ENCODE results near the gene YARS1.
"Not testable (repeated sequence)": the region's sequence is repeated elsewhere in the genome, so short reads cannot be mapped to it uniquely, and the experiment has no call there.

The YARS1 gene

DNA sequence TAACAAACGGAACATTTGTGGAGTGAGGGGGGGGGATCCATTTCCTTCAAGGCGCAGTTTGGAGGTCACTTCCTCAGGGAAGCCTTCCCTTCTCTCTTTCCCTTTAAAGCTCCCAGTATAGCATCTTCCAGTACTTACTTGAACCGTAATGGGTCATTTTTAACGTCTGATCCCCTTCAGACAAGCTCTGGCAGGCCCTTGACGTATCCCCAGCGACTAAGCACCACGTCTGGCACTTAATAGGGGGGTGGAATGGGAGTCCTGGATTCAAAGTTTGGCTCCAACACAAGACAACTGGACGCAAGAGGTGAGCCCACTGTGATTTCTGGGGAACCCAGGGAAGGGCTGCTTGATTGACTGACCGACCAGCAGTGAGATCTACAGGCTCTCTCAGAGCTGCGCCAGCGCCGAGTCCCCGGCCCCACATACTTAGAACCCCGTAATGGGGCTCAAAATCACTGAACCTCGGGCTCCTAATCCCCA, 441 bp downstream of the YARS1 start:
- peak; percentile 16 to 36 for DNase-seq

- DNase-seq: peak; percentile 12 to 19
Observed at GRCh38 chr1:32813941-32814739, 3.0 kb downstream of the YARS1 start.

- no peak for DNase-seq
Observed at GRCh38 chr1:32811917-32812316, 5.2 kb downstream of the YARS1 start.

- DNase-seq: no peak
Observed at GRCh38 chr1:32811265-32811664, 5.9 kb downstream of the YARS1 start.

GRCh38 chr1:32810358-32810757, 6.8 kb downstream of the YARS1 start:
- DNase-seq: no peak

DNA sequence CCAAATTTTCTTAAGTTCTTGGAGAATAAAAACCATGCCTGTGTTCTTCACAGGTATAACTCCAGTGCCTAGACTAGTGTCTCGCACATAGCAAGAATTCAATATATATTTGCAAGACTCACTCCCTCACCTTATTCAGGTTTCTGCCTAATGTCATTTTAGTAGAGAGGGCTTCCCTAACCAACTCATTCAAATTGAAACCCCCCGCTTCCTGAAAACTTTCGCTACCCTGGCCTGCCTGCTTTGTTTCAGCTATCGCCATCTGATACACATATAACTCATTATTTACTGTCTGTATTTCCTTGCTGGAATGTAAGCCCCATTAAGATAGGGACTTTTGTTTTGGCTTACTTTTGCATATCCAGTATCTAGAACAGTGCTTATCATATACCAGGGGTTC, 8.6 kb downstream of the YARS1 start:
- DNase-seq: no peak

DNA sequence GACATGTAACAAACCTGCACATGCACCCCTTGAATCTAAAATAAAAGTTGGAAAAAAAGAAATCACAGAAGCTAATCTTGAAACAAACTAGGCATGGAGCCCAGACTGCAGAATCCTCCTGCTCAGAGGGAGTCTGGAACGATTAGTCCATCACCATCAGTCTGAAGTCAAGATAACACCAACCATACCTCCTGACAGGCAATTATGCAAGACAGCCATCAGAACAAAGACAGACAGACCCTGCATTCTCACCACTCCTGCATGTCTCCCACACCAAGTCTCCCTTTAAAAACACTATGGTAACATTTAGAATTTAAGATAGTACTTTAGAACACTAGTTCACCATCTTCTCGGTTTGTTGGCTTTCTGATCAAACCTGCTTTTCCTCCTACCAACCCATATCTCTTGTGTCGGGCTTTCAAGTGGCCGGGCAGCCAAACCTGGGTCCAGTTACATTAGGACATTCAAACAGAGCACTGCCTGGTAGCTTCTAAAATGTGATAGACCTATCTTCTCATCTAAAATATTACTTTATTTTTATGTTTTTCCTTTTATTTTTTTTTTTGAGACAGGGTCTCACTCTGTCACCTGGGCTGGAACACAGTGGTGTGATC, 10.1 kb downstream of the YARS1 start:
- no peak for DNase-seq

DNA sequence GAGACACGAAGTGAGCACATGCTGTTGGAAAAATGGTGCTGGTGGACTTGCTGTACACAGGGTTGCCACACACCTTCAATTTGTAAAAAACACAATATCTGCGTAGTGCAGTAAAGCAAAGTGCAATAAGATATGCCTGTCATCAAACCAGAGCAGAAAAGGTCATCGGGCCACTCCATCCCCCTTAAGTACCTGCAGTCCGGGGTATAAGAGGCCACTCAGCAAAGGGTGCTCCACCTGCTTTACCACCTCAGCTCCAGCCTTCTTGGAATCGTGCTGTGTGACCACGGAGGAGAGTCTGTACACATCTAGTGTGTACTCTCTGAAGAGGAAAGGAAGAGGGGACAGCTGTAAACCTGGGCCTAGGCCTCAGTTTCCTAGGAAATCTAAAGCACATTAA, 10.9 kb downstream of the YARS1 start:
- DNase-seq: no peak

DNA sequence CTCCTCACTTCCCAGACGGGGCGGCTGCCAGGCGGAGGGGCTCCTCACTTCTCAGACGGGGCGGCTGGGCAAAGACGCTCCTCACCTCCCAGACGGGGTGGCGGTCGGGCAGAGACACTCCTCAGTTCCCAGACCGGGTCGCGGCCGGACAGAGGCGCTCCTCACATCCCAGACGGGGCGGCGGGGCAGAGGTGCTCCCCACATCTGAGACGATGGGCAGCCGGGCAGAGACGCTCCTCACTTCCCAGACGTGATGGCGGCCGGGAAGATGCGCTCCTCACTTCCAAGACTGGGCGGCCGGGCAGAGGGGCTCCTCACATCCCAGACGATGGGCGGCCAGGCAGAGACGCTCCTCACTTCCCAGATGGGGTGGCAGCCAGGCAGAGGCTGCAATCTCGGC, 12.7 kb downstream of the YARS1 start:
- not testable (repeated sequence) for DNase-seq

DNA sequence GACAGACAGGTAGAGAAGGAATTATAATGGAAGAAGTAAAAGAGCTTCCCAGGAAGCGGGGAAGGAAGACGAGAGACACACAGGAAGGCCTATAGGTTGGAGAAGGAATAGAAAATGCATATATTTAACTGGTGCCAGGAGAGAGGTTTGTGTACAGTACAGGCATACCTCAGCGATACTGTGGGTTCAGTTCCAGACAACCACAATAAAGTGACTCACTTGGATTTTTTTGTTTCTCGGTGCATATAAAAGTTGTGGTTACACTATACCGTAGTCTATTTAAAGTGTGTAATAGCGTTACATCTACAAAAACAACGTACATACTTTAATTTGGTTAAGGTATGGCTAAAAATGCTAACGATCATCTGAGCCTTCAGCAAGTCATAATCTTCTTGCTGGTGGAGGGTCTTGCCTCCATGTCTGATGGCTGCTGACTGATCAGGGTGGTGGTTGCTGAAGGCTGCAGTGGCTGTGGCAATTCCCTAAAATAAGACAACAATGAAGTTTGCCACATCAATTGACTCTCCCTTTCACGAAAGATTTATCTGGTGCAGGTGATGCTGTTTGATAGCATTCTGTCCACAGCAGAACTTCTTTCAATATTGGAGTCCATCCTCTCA, 16.0 kb downstream of the YARS1 start:
- DNase-seq: no peak

DNA sequence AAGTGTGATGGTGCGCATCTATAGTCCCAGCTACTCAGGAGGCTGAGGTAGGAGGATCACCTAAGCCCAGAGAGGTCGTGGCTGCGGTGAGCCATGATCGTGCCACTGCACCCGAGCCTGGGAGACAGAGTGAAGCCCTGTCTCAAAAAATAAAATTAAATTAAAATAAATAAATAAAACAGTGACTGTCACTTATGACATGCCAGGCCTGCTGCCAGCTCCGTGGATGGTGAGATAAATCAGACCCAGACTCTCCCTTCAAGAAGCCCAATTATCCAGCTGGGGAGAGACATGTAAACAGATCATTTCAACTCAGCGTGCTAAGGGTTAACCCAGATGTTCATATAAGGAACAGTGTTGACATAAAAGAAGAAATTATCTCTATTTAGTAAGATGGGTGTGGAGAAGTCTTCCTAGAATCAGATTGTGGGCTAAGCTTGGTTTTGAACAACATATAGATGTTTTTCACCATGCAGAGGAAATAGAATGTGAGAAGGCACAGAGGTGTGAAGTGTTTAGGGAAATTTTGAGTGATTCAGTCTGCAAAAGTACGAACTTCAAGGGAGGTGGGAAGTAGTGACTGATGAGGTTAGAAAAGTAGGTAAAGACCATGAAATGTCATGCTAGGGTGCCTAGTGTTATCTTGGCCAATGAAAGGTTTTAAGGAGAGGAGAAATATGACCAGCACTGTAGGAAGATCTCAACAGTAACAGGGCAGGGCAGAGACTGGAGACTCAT, 18.3 kb downstream of the YARS1 start:
- DNase-seq: no peak

DNA sequence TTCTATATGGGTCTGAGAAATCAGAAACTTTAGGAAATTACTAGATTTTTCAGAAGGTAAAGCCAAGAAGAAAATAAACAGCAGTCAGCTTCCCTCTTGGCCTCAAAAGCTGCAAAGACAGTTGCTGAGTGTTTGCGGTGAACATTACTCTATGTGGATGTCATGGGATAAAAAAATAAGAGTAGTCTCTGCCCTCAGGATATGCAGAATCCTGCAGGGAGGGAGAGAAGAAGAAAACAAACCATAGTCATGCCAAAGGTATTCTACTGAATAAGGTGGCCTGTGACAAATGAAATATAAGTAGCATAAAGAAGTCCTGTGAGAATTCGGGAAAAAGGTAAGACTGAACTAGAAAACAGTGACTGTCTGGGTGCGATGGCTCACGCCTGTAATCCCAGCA, 19.0 kb downstream of the YARS1 start:
- no peak for DNase-seq

DNA sequence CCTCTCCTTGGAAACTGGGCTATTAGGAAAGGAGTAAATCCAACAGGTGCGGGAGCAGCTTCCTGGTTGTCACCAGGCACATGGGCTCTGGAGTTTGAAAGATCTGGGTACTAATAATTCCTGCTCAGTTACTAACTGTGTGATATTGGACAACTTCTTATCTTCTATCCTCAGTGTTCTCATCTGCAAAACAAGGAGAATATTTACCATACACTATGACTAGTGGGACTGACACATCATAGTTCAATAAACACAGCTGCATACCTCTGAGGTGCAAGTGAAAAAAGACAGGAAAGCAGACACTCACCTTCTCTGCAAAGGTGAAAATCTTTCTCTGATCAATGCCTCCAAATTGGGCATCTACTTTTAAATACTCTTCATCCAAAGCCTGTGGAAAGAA, 19.7 kb downstream of the YARS1 start:
- no peak for DNase-seq

- DNase-seq: not testable (repeated sequence)
Observed at GRCh38 chr1:32795763-32796162, 21.4 kb downstream of the YARS1 start.

- no peak for DNase-seq
Observed at GRCh38 chr1:32791881-32792280, 25.3 kb downstream of the YARS1 start.

DNA sequence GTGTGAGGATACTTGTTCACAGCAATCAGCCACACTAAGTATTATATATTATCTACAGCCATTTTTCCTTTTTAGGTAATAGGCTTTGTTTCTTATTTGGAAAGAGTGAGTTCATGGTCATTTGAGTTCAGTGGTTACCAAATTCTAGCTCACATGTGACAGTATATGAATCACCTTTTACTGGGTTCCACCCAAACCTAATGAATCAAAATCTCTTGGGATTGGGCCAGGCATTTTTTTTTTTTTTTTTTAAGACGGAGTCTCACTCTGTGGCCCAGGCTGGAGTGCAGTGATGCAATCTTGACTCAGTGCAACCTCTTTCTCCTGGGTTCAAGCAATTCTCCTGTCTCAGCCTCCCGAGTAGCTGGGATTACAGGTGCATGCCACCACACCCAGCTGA, 27.8 kb downstream of the YARS1 start:
- DNase-seq: peak; percentile 68

- DNase-seq: peak in 1 of 2 donors; percentile 22
Observed at GRCh38 chr1:32786856-32787255, 30.3 kb downstream of the YARS1 start.

DNA sequence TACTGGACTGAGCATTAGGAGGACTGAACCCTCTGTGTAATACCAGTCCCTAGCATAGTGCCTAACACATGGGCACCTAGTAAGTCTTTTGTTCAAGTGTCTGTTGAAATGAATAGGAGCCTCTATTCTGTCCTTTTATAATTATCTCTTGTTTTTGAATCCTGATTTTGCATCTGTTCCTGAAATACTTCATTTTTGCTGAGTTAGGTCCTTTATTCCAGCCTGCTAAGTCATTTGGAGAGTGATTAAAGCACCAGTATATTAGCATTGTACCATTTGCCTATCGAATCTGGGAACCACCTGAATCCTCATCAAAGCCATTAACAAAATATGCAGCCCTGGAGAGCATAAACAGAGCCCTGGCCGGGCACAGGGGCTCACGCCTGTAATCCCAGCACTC, 32.3 kb downstream of the YARS1 start:
- DNase-seq: no peak

- DNase-seq: no peak
Observed at GRCh38 chr1:32783851-32784250, 33.3 kb downstream of the YARS1 start.

- DNase-seq: no peak
Observed at GRCh38 chr1:32782086-32782485, 35.1 kb downstream of the YARS1 start.

DNA sequence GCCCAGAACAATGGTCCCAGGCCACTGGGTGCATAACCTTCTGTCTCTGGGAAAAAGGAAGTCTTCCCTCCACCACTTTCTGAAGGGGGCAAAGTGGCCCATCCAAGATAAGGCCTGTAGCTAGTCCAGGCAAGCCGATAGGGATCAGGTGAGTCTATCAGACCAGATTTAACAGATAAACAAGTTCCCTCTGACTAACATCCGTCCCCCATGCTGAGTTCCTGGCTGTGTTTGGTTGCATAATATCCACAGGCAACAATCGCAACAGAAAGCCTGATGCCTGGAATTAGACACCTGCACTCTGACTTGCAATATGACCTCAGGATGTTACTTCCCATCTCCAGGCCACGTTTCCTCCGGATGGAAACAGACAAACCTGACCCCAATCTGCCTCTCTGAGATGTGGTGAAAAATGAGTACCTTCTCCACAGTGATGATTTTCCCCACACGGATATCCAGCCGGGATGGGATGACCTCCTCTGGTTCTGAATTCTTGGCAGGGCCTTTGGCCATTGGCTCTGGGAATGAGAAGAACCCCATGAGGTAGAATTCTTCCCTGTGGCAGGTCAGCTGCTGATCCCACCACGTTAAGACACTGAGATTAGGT, 36.4 kb downstream of the YARS1 start:
- no peak for DNase-seq

DNA sequence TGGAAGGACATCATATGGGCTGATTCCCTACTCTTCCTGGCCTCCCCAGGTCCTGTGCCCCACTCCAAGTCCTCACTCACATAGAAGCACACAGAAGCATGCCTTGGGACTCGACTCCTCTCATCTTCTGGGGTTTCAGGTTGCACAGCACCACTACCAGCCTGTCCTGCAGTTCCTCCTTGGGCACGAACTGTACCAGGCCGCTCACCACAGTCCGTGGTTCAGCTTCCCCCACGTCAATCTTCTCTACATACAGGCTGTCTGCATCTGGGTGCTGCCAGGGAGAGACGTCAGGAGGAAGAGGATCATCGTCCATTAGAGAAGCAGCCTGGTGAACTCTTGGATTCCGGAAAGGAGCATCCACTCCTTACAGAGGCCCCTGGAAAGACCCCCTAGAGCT, 37.2 kb downstream of the YARS1 start:
- no peak for DNase-seq

- no peak for DNase-seq
Observed at GRCh38 chr1:32779242-32779641, 37.9 kb downstream of the YARS1 start.
